Measurements from ENCODE around the gene ST6GAL1. TPM values are rescaled to one million over a fixed set of nuclear protein-coding genes. Genes with fewer than 3 reads are reported as not detected.
A peak's percentile ranks its signal among the peaks of the same experiment; 100 is the strongest.

The ST6GAL1 gene
- total and polyA plus RNA-seq, 2 experiments from 2014 or later = 17.6 to 65.1 TPM

DNA sequence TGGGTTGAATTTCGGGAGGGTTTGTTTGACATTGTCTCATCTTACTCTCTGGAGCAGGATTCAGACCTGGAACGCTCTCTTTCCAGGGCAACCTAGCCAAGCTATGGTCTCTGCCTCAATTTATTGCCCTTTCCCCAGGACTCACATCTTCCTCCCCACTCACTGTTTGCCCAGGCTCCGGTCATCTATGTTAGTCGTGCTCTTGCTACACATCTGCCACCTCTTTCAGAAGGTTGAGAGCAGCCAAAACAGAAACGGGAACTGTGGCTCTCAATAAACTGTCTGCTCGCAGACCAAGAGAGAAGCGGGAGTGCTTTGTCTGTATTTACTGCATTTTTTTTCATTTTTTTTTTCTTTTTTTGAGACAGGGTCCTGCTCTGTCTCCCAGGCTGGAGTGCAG, 81.6 kb downstream of the ST6GAL1 start (continued):
- TF ChIP-seq, protein P1, sequence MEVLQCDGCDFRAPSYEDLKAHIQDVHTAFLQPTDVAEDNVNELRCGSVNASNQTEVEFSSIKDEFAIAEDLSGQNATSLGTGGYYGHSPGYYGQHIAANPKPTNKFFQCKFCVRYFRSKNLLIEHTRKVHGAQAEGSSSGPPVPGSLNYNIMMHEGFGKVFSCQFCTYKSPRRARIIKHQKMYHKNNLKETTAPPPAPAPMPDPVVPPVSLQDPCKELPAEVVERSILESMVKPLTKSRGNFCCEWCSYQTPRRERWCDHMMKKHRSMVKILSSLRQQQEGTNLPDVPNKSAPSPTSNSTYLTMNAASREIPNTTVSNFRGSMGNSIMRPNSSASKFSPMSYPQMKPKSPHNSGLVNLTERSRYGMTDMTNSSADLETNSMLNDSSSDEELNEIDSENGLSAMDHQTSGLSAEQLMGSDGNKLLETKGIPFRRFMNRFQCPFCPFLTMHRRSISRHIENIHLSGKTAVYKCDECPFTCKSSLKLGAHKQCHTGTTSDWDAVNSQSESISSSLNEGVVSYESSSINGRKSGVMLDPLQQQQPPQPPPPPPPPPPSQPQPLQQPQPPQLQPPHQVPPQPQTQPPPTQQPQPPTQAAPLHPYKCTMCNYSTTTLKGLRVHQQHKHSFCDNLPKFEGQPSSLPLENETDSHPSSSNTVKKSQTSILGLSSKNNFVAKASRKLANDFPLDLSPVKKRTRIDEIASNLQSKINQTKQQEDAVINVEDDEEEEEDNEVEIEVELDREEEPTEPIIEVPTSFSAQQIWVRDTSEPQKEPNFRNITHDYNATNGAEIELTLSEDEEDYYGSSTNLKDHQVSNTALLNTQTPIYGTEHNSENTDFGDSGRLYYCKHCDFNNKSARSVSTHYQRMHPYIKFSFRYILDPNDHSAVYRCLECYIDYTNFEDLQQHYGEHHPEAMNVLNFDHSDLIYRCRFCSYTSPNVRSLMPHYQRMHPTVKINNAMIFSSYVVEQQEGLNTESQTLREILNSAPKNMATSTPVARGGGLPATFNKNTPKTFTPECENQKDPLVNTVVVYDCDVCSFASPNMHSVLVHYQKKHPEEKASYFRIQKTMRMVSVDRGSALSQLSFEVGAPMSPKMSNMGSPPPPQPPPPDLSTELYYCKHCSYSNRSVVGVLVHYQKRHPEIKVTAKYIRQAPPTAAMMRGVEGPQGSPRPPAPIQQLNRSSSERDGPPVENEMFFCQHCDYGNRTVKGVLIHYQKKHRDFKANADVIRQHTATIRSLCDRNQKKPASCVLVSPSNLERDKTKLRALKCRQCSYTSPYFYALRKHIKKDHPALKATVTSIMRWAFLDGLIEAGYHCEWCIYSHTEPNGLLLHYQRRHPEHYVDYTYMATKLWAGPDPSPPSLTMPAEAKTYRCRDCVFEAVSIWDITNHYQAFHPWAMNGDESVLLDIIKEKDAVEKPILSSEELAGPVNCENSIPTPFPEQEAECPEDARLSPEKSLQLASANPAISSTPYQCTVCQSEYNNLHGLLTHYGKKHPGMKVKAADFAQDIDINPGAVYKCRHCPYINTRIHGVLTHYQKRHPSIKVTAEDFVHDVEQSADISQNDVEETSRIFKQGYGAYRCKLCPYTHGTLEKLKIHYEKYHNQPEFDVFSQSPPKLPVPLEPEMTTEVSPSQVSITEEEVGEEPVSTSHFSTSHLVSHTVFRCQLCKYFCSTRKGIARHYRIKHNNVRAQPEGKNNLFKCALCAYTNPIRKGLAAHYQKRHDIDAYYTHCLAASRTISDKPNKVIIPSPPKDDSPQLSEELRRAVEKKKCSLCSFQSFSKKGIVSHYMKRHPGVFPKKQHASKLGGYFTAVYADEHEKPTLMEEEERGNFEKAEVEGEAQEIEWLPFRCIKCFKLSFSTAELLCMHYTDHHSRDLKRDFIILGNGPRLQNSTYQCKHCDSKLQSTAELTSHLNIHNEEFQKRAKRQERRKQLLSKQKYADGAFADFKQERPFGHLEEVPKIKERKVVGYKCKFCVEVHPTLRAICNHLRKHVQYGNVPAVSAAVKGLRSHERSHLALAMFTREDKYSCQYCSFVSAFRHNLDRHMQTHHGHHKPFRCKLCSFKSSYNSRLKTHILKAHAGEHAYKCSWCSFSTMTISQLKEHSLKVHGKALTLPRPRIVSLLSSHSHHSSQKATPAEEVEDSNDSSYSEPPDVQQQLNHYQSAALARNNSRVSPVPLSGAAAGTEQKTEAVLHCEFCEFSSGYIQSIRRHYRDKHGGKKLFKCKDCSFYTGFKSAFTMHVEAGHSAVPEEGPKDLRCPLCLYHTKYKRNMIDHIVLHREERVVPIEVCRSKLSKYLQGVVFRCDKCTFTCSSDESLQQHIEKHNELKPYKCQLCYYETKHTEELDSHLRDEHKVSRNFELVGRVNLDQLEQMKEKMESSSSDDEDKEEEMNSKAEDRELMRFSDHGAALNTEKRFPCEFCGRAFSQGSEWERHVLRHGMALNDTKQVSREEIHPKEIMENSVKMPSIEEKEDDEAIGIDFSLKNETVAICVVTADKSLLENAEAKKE (CRISPR knock-in tag; IDR thresholded peaks at IDR 0.05) = no peak

DNA sequence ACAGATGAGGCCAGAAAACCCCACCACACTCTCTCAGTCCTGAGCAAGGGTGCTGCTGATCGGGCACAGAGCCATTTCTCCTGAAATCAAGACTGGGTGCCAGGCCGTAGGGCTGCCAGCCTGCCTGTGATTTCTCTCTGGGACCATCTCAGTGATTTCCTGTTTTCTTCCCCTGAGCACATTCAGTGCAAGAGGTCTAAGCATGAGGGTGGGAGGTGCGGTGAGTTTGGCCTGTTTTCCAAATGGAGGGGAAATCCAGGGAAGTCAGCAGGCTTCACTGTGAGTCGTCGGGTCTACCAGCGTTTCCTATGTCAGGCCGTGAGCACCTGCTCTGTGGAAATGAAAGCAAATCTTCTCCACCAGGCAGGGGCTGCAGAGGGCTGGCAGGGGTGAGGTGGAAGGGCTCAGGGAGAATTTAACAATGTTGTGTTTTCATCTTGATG, 82.3 kb downstream of the ST6GAL1 start:
- Histone ChIP-seq H2AFZ (no peak overlapping the region), H3K4me1 (ENCODE audit: insufficient read depth) (no peaks in the 10 kb centered on the region; the same call in 1 of the 2 replicates), H4K20me1 (replicated peaks; ENCODE audit: insufficient read depth) (no peaks in the 10 kb centered on the region; the same call in 1 of the 2 replicates), H3K27me3 (ENCODE audit: insufficient read depth) (no peaks in the 10 kb centered on the region), H3K9me2 (ENCODE audit: insufficient read depth) (no peaks in the 10 kb centered on the region), H3K4me2 (no peak overlapping the region), H3F3A (replicated peaks; ENCODE audit: low read depth) (no peaks in the 10 kb centered on the region), H3K36me3 (ENCODE audit: insufficient read depth) (no peaks in the 10 kb centered on the region), H3K79me2 (replicated peaks; ENCODE audit: insufficient read depth) (peaks cover 13% of the 10 kb centered on the region), H3K27ac (ENCODE audit: low read depth) (peak overlapping the region; percentile 63; the same call in 1 of the 2 replicates), H3K4me3 (no peak overlapping the region)
- peak overlapping the region; percentile 50; the same call in 1 of the 2 replicates for H3K27ac Mint-ChIP-seq
- H3K4me3 Mint-ChIP-seq = no peak overlapping the region
- peaks cover 4% of the 10 kb centered on the region for H3K27me3 Mint-ChIP-seq (ENCODE audit: insufficient read depth, low read depth, poor library complexity)
- H3K4me1 Mint-ChIP-seq = peaks cover 5% of the 10 kb centered on the region
- H3K36me3 Mint-ChIP-seq (ENCODE audit: low read depth) = peaks cover 22% of the 10 kb centered on the region
- H3K9me3 Mint-ChIP-seq = no peaks in the 10 kb centered on the region
- ATAC-seq = peak; percentile 55
- TF ChIP-seq, protein P1 (CRISPR knock-in tag; IDR thresholded peaks at IDR 0.05) = no peak
- TF ChIP-seq JUNB (IDR thresholded peaks at IDR 0.05; ENCODE audit: unreplicated experiment) = no peak
- no peak for TF ChIP-seq EZH2 (IDR thresholded peaks at IDR 0.05; ENCODE audit: low read depth, unreplicated experiment)
- TF ChIP-seq, protein P2, sequence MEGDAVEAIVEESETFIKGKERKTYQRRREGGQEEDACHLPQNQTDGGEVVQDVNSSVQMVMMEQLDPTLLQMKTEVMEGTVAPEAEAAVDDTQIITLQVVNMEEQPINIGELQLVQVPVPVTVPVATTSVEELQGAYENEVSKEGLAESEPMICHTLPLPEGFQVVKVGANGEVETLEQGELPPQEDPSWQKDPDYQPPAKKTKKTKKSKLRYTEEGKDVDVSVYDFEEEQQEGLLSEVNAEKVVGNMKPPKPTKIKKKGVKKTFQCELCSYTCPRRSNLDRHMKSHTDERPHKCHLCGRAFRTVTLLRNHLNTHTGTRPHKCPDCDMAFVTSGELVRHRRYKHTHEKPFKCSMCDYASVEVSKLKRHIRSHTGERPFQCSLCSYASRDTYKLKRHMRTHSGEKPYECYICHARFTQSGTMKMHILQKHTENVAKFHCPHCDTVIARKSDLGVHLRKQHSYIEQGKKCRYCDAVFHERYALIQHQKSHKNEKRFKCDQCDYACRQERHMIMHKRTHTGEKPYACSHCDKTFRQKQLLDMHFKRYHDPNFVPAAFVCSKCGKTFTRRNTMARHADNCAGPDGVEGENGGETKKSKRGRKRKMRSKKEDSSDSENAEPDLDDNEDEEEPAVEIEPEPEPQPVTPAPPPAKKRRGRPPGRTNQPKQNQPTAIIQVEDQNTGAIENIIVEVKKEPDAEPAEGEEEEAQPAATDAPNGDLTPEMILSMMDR (conservative IDR thresholded peaks at IDR 0.05; ENCODE audit: low read depth in 2 of 2) = no peak
- no peak for TF ChIP-seq POLR2AphosphoS5 (IDR thresholded peaks at IDR 0.05; ENCODE audit: low read depth)
- TF ChIP-seq STAT1 (IDR thresholded peaks at IDR 0.05; ENCODE audit: unreplicated experiment) = no peak
- no peak for DNase-seq (ENCODE audit: low spot score)
